Measurements from ENCODE around the gene IFITM1. TPM values are rescaled to one million over a fixed set of nuclear protein-coding genes. Genes with fewer than 3 reads are reported as not detected.
A peak's percentile ranks its signal among the peaks of the same experiment; 100 is the strongest.

Gene IFITM1
- total and polyA plus RNA-seq, 9 of the 15 experiments (the other 6 are each of a cell fraction or from before 2014, with no cell fraction given) = 691 to 5,579 (median 974) TPM

GRCh38 chr11:316031-316701, 2.3 kb downstream of the IFITM1 start (continued):
- TF ChIP-seq HNRNPL (IDR thresholded peaks at IDR 0.05; ENCODE audit: low read depth, low read length) (peak; percentile 64; the same call in 1 of the 2 replicates), TAF9B (IDR thresholded peaks at IDR 0.05; ENCODE audit: partially characterized antibody) (no peak), NKRF (IDR thresholded peaks at IDR 0.05; ENCODE audit: borderline replicate concordance) (peak; percentile 61; the same call in 1 of the 2 replicates), LCOR (CRISPR knock-in tag; IDR thresholded peaks at IDR 0.05) (peak; percentile 63; the same call in 1 of the 2 replicates), CGGBP1 (CRISPR knock-in tag; IDR thresholded peaks at IDR 0.05) (no peak), ZNF583 (CRISPR knock-in tag; IDR thresholded peaks at IDR 0.05) (no peak; the same call in 1 of the 2 replicates), CBX1 (IDR thresholded peaks at IDR 0.05; ENCODE audit: low read depth) (0 out of 2 replicates have a peak, but pooled peaks have one; percentile 18), TFAP4 (CRISPR knock-in tag; IDR thresholded peaks at IDR 0.05; ENCODE audit: borderline replicate concordance) (peak; percentile 62; the same call in 1 of the 2 replicates), ZNF655 (CRISPR knock-in tag; IDR thresholded peaks at IDR 0.05) (no peak), ZNF77 (CRISPR knock-in tag; IDR thresholded peaks at IDR 0.05) (no peak), RBM34 (IDR thresholded peaks at IDR 0.05; ENCODE audit: borderline replicate concordance, insufficient read depth, low read length) (no peak), TCF3 (CRISPR knock-in tag; IDR thresholded peaks at IDR 0.05) (no peak), USF1 (CRISPR knock-in tag; IDR thresholded peaks at IDR 0.05) (peak; percentile 47; the same call in 1 of the 2 replicates), HSF4 (CRISPR knock-in tag; IDR thresholded peaks at IDR 0.05; ENCODE audit: borderline replicate concordance) (no peak), MTA2 (IDR thresholded peaks at IDR 0.05; ENCODE audit: low read depth) (no peak), FOXJ3 (CRISPR knock-in tag; IDR thresholded peaks at IDR 0.05) (no peak), MYNN (IDR thresholded peaks at IDR 0.05) (peak; percentile 45; the same call in 1 of the 2 replicates), MYNN (CRISPR knock-in tag; IDR thresholded peaks at IDR 0.05) (no peak), ZBTB1 (CRISPR knock-in tag; IDR thresholded peaks at IDR 0.05; ENCODE audit: borderline replicate concordance, low read depth) (peak; percentile 31; the same call in 1 of the 2 replicates), LEF1 (IDR thresholded peaks at IDR 0.05) (no peak), ZNF224 (CRISPR knock-in tag; IDR thresholded peaks at IDR 0.05) (no peak), VEZF1 (CRISPR knock-in tag; IDR thresholded peaks at IDR 0.05) (peak; percentile 42; the same call in 1 of the 2 replicates), GABPB1 (CRISPR knock-in tag; IDR thresholded peaks at IDR 0.05) (no peak; the same call in 1 of the 2 replicates)

Measured in K562 (cell line).